GDM1 (cell line): ENCODE results near the gene SPIN2B.

Experiments used
- DNase-seq: peaks from one replicate; lab custom pipeline; 2025; lab: John Stamatoyannopoulos, UW

SPIN2B gene

DNA sequence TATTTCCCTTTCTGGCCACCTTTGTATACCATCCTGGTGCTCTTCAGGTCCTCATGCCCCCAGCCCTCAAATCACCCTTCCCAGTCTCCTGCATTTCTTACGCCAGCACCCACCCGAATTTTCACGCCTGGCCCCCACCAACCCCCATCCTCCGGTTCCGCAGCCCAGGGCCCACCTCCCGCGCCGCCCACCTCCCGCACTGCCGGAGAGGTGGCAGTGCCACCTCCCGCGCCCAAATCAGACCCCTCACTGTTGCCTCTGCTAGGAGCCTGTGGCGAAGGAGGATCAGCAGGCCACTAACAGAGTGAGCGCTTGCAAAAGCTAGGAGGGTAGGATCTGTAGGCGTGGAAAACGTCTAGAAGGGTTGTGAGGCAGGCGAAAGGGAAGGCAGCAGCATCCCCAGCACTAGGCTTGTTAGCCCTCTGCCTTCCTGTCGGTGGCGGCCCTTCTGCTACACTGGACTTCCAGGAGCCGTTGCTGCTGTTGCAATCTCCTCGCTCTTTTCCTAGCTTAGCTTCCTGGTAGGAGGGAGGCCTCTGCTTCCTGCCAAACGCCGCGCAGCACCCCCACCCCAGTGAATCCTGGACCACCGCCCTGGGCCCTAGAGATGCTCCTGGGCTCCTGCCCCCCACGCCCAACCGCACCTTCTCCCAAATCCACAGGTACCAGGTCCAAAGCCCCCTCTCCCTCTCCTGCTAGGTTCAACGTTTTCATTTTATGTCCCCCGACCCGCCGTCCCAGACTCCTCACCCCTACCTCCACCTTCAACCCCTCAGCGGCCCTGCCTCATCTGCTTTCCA, 51.0 kb downstream of the SPIN2B start:
- DNase-seq: no peak
